IgD-negative memory B cell (primary cell): ENCODE data around the gene PRDM1. TPM values are rescaled to one million over a fixed set of nuclear protein-coding genes. Genes with fewer than 3 reads are reported as not detected.

Source experiments
- H3K27ac Mint-ChIP-seq, 3 donors: one replicate each; pipeline ENCODE4 v1.8.0; 2020 to 2022; ENCODE audit warnings: mild to moderate bottlenecking in 3 of 3, mixed read lengths in 3 of 3, moderate library complexity in 1 of 3
- H3K27me3 Mint-ChIP-seq: one replicate; pipeline ENCODE4 v1.8.0; 2021; ENCODE audit warnings: mixed read lengths
- H3K36me3 Mint-ChIP-seq: one replicate; pipeline ENCODE4 v1.8.0; 2020; ENCODE audit warnings: mild to moderate bottlenecking, mixed read lengths
- H3K4me1 Mint-ChIP-seq, 3 donors: one replicate each; pipeline ENCODE4 v1.8.0; 2020 to 2022; ENCODE audit warnings: mixed read lengths in 3 of 3, mild to moderate bottlenecking in 1 of 3
- H3K4me3 Mint-ChIP-seq, 4 donors: one replicate each; pipeline ENCODE4 v1.8.0; 2020 to 2022; ENCODE audit warnings: mild to moderate bottlenecking in 4 of 4, mixed read lengths in 4 of 4, moderate library complexity in 3 of 4
- H3K9me3 Mint-ChIP-seq, 3 donors: one replicate each; pipeline ENCODE4 v1.8.0; 2020 to 2021; ENCODE audit warnings: mixed read lengths in 3 of 3, mild to moderate bottlenecking in 1 of 3
- polyA plus RNA-seq: library from polyadenylated mRNA; unstranded; fragments of 300-500 nt; fragmentation: Illumina TruSeq; gene quantifications from one replicate; pipeline ENCODE4 v1.2.3, GENCODE V29; 2021

PRDM1 gene
- 11.0 TPM for polyA plus RNA-seq

- peak within 1 kb of the TSS; percentile 42 to 95 (median 87) for H3K27ac Mint-ChIP-seq
- no peaks in the 10 kb centered on the region for H3K36me3 Mint-ChIP-seq
- no peaks in the 10 kb centered on the region for H3K9me3 Mint-ChIP-seq
- peaks cover 9% of the 10 kb centered on the region for H3K27me3 Mint-ChIP-seq
- H3K4me1 Mint-ChIP-seq: peaks cover 37 to 40% (median 40%) of the 10 kb centered on the region in 3 donors
- H3K4me3 Mint-ChIP-seq: peak within 1 kb of the TSS; percentile 78 to 98 (median 89)
These were observed at the start of gene PRDM1 for GRCh38 chr6:106085984-106086813. PRDM1 (plus strand) TSS chr6:106086336; CDS start chr6:106086554, 218 bp downstream.

- Mint-ChIP-seq H3K36me3 (peaks cover 2% of the 10 kb centered on the region), H3K4me1 (no peaks in the 10 kb centered on the region), H3K27me3 (peaks cover 2% of the 10 kb centered on the region), H3K4me3 (no peak overlapping the region), H3K27ac (no peak overlapping the region), H3K9me3 (peaks cover 0 to 17% (median 12%) of the 10 kb centered on the region in 3 donors)
These were observed 49.1 kb upstream of the PRDM1 start for GRCh38 chr6:106037060-106037459.

- H3K27me3 Mint-ChIP-seq: peaks cover 5% of the 10 kb centered on the region
- no peaks in the 10 kb centered on the region for H3K4me1 Mint-ChIP-seq
- no peak overlapping the region for H3K27ac Mint-ChIP-seq
- H3K4me3 Mint-ChIP-seq: no peak overlapping the region
- peaks cover 0 to 15% (median 12%) of the 10 kb centered on the region in 3 donors for H3K9me3 Mint-ChIP-seq
- H3K36me3 Mint-ChIP-seq: no peaks in the 10 kb centered on the region
These were observed 46.1 kb upstream of the PRDM1 start for GRCh38 chr6:106039897-106040592.

GRCh38 chr6:106044151-106044550, 42.0 kb upstream of the PRDM1 start:
- Mint-ChIP-seq H3K4me1 (no peaks in the 10 kb centered on the region), H3K4me3 (no peak overlapping the region), H3K36me3 (no peaks in the 10 kb centered on the region), H3K9me3 (no peaks in the 10 kb centered on the region), H3K27ac (no peak overlapping the region), H3K27me3 (peaks cover 3% of the 10 kb centered on the region)

- Mint-ChIP-seq H3K27ac (no peak overlapping the region), H3K36me3 (no peaks in the 10 kb centered on the region), H3K9me3 (no peaks in the 10 kb centered on the region), H3K4me1 (no peaks in the 10 kb centered on the region), H3K27me3 (peaks cover 3% of the 10 kb centered on the region), H3K4me3 (no peak overlapping the region)
These were observed 41.1 kb upstream of the PRDM1 start for GRCh38 chr6:106045077-106045476.

GRCh38 chr6:106046116-106046853, 39.9 kb upstream of the PRDM1 start:
- Mint-ChIP-seq H3K9me3 (no peaks in the 10 kb centered on the region), H3K36me3 (no peaks in the 10 kb centered on the region), H3K4me3 (no peak overlapping the region), H3K27ac (peak overlapping the region in 1 of 3 donors; percentile 74), H3K27me3 (peaks cover 3% of the 10 kb centered on the region), H3K4me1 (no peaks in the 10 kb centered on the region)

- no peaks in the 10 kb centered on the region for H3K36me3 Mint-ChIP-seq
- no peak overlapping the region for H3K4me3 Mint-ChIP-seq
- peaks cover 3% of the 10 kb centered on the region for H3K27me3 Mint-ChIP-seq
- H3K27ac Mint-ChIP-seq: peak overlapping the region in 1 of 3 donors; percentile 74
- H3K4me1 Mint-ChIP-seq: no peaks in the 10 kb centered on the region
- no peaks in the 10 kb centered on the region for H3K9me3 Mint-ChIP-seq
These were observed 39.3 kb upstream of the PRDM1 start for GRCh38 chr6:106046854-106047200.

GRCh38 chr6:106048336-106048735, 37.8 kb upstream of the PRDM1 start:
- H3K4me3 Mint-ChIP-seq: no peak overlapping the region
- peaks cover 3% of the 10 kb centered on the region for H3K27me3 Mint-ChIP-seq
- H3K9me3 Mint-ChIP-seq: peaks cover 0 to 3% (median 0%) of the 10 kb centered on the region in 3 donors
- peaks cover 2% of the 10 kb centered on the region for H3K36me3 Mint-ChIP-seq
- H3K27ac Mint-ChIP-seq: peak overlapping the region in 1 of 3 donors; percentile 80
- no peaks in the 10 kb centered on the region for H3K4me1 Mint-ChIP-seq

- Mint-ChIP-seq H3K4me1 (no peaks in the 10 kb centered on the region), H3K36me3 (peaks cover 2% of the 10 kb centered on the region), H3K27me3 (no peaks in the 10 kb centered on the region), H3K4me3 (no peak overlapping the region), H3K27ac (no peak overlapping the region), H3K9me3 (peaks cover 0 to 3% (median 0%) of the 10 kb centered on the region in 3 donors)
These were observed 35.6 kb upstream of the PRDM1 start for GRCh38 chr6:106050538-106050937.

- no peak overlapping the region for H3K27ac Mint-ChIP-seq
- no peak overlapping the region for H3K4me3 Mint-ChIP-seq
- no peaks in the 10 kb centered on the region for H3K27me3 Mint-ChIP-seq
- H3K9me3 Mint-ChIP-seq: peaks cover 0 to 3% (median 0%) of the 10 kb centered on the region in 3 donors
- H3K4me1 Mint-ChIP-seq: no peaks in the 10 kb centered on the region
- H3K36me3 Mint-ChIP-seq: peaks cover 2% of the 10 kb centered on the region
These were observed 34.9 kb upstream of the PRDM1 start for GRCh38 chr6:106051226-106051625.

- H3K27ac Mint-ChIP-seq: no peak overlapping the region
- peaks cover 0 to 3% (median 0%) of the 10 kb centered on the region in 3 donors for H3K9me3 Mint-ChIP-seq
- no peaks in the 10 kb centered on the region for H3K27me3 Mint-ChIP-seq
- H3K4me3 Mint-ChIP-seq: no peak overlapping the region
- H3K4me1 Mint-ChIP-seq: peaks cover 0 to 1% (median 0%) of the 10 kb centered on the region in 3 donors
- H3K36me3 Mint-ChIP-seq: peaks cover 2% of the 10 kb centered on the region
These were observed 32.5 kb upstream of the PRDM1 start for GRCh38 chr6:106053484-106054205.

GRCh38 chr6:106055489-106055888, 30.6 kb upstream of the PRDM1 start:
- no peaks in the 10 kb centered on the region for H3K27me3 Mint-ChIP-seq
- H3K4me3 Mint-ChIP-seq: no peak overlapping the region
- peaks cover 0 to 3% (median 0%) of the 10 kb centered on the region in 3 donors for H3K9me3 Mint-ChIP-seq
- H3K27ac Mint-ChIP-seq: no peak overlapping the region
- peaks cover 0 to 1% (median 0%) of the 10 kb centered on the region in 3 donors for H3K4me1 Mint-ChIP-seq
- peaks cover 2% of the 10 kb centered on the region for H3K36me3 Mint-ChIP-seq

GRCh38 chr6:106056060-106056745, 29.9 kb upstream of the PRDM1 start:
- H3K9me3 Mint-ChIP-seq: peaks cover 0 to 3% (median 0%) of the 10 kb centered on the region in 3 donors
- no peak overlapping the region for H3K4me3 Mint-ChIP-seq
- H3K4me1 Mint-ChIP-seq: peaks cover 0 to 1% (median 0%) of the 10 kb centered on the region in 3 donors
- peak overlapping the region in 1 of 3 donors; percentile 43 for H3K27ac Mint-ChIP-seq
- H3K27me3 Mint-ChIP-seq: no peaks in the 10 kb centered on the region
- H3K36me3 Mint-ChIP-seq: peaks cover 2% of the 10 kb centered on the region
